Right atrium auricular region (tissue), 2 donors: ENCODE results near the gene PRSS23. TPM values are rescaled to one million over a fixed set of nuclear protein-coding genes. Genes with fewer than 3 reads are reported as not detected.

Source experiments
- DNase-seq: peaks from one replicate; pipeline ENCODE4 v3.0.0-alpha.2; 2019; ENCODE audit warnings: low spot score
- H3K27ac ChIP-seq, 2 donors: fragments of 200-600 bp; sonication (generic); 1 replicate in 1 of 2; 2 replicates in 1 of 2; pipeline ENCODE4 v1.5.1; 2016 to 2019
- H3K27me3 ChIP-seq, 2 donors: fragments of 200-600 bp; sonication (generic); one replicate each; pipeline versions ENCODE4 v1.5.1 to v1.6.0; 2017 to 2019
- H3K36me3 ChIP-seq: fragments of 200-600 bp; sonication (generic); one replicate; pipeline ENCODE4 v1.5.1; 2016
- H3K4me1 ChIP-seq, 2 donors: fragments of 200-600 bp; sonication (generic); one replicate each; pipeline versions ENCODE4 v1.5.1 to v1.6.0; 2017 to 2019
- H3K4me3 ChIP-seq, 2 donors: fragments of 200-600 bp; sonication (generic); 1 replicate in 1 of 2; 2 replicates in 1 of 2; pipeline ENCODE4 v1.5.1; 2017 to 2019; ENCODE audit warnings: mild to moderate bottlenecking in 1 of 2, moderate library complexity in 1 of 2
- H3K9me3 ChIP-seq, 2 donors: fragments of 200-600 bp; sonication (generic); one replicate each; pipeline ENCODE4 v1.5.1; 2019
- total RNA-seq, 2 donors: library from RNA; depleted of rRNA; stranded (reverse); fragments of >200 nt; gene quantifications; one replicate each; pipeline ENCODE4 v1.1.0, GENCODE V29; 2016
- TF ChIP-seq, protein P1 (sequence below), 2 donors: fragments of 200-600 bp; sonication (generic); IDR thresholded peaks; one replicate each; pipeline ENCODE4 v1.5.1; 2019; ENCODE audit warnings: antibody characterized with exemption in 2 of 2

The PRSS23 gene
- total RNA-seq, 2 donors from 2014 or later: 22.1 to 41.4 TPM

GRCh38 chr11:86797133-86797532 lies 3.2 kb upstream of the PRSS23 start:
- Histone ChIP-seq H3K27me3 (no peaks in the 10 kb centered on the region), H3K36me3 (no peaks in the 10 kb centered on the region), H3K4me1 (peaks cover 0 to 21% of the 10 kb centered on the region in 2 donors), H3K27ac (no peak overlapping the region), H3K9me3 (no peaks in the 10 kb centered on the region), H3K4me3 (no peak overlapping the region)
- TF ChIP-seq, protein P1, sequence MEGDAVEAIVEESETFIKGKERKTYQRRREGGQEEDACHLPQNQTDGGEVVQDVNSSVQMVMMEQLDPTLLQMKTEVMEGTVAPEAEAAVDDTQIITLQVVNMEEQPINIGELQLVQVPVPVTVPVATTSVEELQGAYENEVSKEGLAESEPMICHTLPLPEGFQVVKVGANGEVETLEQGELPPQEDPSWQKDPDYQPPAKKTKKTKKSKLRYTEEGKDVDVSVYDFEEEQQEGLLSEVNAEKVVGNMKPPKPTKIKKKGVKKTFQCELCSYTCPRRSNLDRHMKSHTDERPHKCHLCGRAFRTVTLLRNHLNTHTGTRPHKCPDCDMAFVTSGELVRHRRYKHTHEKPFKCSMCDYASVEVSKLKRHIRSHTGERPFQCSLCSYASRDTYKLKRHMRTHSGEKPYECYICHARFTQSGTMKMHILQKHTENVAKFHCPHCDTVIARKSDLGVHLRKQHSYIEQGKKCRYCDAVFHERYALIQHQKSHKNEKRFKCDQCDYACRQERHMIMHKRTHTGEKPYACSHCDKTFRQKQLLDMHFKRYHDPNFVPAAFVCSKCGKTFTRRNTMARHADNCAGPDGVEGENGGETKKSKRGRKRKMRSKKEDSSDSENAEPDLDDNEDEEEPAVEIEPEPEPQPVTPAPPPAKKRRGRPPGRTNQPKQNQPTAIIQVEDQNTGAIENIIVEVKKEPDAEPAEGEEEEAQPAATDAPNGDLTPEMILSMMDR (IDR thresholded peaks at IDR 0.05): no peak
- no peak for DNase-seq

DNA sequence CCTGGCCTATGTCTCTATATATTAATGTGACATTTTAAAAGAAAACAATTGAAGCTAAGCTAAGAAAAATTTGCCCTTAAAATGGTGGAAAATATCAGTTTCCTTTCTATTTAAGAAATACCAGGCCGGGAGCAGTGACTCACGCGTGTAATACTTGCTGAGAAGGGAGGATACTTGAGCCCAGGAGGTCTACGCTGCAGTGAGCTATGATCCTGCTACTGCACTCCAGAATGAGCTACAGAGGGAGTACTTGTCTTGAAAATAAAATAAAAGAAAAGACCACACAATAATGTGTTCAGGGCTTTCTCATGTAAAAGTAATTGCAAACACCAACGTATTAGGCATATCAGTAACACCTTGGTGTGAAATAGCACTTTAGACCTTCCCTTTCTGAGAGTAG lies 1.4 kb upstream of the PRSS23 start:
- H3K36me3 ChIP-seq: no peaks in the 10 kb centered on the region
- no peaks in the 10 kb centered on the region for H3K27me3 ChIP-seq
- DNase-seq: no peak
- H3K27ac ChIP-seq: no peak overlapping the region
- H3K4me1 ChIP-seq: peaks cover 0 to 31% of the 10 kb centered on the region in 2 donors
- TF ChIP-seq, protein P1 (IDR thresholded peaks at IDR 0.05): no peak
- H3K4me3 ChIP-seq: no peak overlapping the region
- H3K9me3 ChIP-seq: no peaks in the 10 kb centered on the region

DNA sequence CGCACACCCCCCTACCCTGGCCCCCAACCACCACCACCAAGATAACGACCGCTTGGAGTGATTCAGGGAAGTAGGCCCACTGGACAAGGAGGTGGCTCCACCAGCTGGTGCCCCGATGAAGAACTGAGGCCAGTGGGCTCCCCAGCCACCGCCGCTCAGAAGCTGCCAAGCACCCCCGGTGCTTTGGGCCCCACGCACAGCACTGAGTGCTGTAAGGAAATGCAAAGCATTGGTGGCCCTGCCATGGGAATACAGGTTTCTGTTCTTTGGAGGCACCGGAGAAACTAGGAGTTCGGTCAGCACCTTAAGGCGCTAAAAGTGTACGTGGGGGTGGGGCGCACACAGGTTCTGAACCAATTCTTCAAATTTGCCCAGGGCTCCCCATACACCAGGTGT lies 664 bp upstream of the PRSS23 start:
- DNase-seq: no peak
- Histone ChIP-seq H3K27me3 (no peaks in the 10 kb centered on the region), H3K4me1 (peaks cover 0 to 31% of the 10 kb centered on the region in 2 donors), H3K4me3 (peak overlapping the region; percentile 72 to 79), H3K27ac (peak overlapping the region; percentile 52 to 70), H3K9me3 (no peaks in the 10 kb centered on the region), H3K36me3 (no peaks in the 10 kb centered on the region)
- TF ChIP-seq, protein P1 (IDR thresholded peaks at IDR 0.05): peak in 1 of 2 donors; percentile 50

- H3K27ac ChIP-seq: peak overlapping the region; percentile 52 to 70
- peak overlapping the region; percentile 72 to 79 for H3K4me3 ChIP-seq
- TF ChIP-seq, protein P1 (IDR thresholded peaks at IDR 0.05): no peak
- no peak for DNase-seq
- no peaks in the 10 kb centered on the region for H3K9me3 ChIP-seq
- peaks cover 0 to 31% of the 10 kb centered on the region in 2 donors for H3K4me1 ChIP-seq
- H3K27me3 ChIP-seq: no peaks in the 10 kb centered on the region
- no peaks in the 10 kb centered on the region for H3K36me3 ChIP-seq
Observed at GRCh38 chr11:86800960-86801272, 574 bp downstream of the PRSS23 start.

DNA sequence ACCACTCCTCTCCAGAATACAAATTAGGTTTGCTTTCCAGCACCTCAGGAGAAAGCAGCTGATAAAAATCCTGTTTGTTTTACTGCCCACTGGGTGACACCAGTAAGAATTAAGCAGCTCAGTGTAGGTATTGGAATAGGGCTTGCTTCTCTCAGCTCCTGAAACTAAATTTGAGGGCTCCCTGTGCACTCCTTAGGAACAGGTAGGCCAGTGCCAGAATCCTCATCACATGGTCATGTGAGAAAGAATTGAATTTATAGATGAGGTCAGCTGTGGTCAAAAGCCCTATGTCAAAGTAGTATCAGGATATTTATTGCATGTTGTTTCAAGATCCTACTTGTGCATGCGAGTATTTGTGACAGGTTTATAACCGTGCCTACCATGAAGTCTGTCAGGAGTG lies 1.0 kb downstream of the PRSS23 start:
- no peak for DNase-seq
- Histone ChIP-seq H3K27me3 (no peaks in the 10 kb centered on the region), H3K27ac (peak overlapping the region in 1 of 2 donors; percentile 70), H3K36me3 (no peaks in the 10 kb centered on the region), H3K9me3 (no peaks in the 10 kb centered on the region), H3K4me1 (peaks cover 0 to 31% of the 10 kb centered on the region in 2 donors), H3K4me3 (peak overlapping the region; percentile 11 to 79)
- TF ChIP-seq, protein P1 (IDR thresholded peaks at IDR 0.05): no peak

- TF ChIP-seq, protein P1 (IDR thresholded peaks at IDR 0.05): no peak
- Histone ChIP-seq H3K9me3 (no peaks in the 10 kb centered on the region), H3K27ac (no peak overlapping the region), H3K27me3 (no peaks in the 10 kb centered on the region), H3K36me3 (no peaks in the 10 kb centered on the region), H3K4me3 (peak overlapping the region in 1 of 2 donors; percentile 79), H3K4me1 (peaks cover 0 to 31% of the 10 kb centered on the region in 2 donors)
- no peak for DNase-seq
Observed at GRCh38 chr11:86802146-86802545, 1.8 kb downstream of the PRSS23 start.
